ENCODE results near the gene MAPK12.
A peak's percentile ranks its signal among the peaks of the same experiment; 100 is the strongest.

Gene MAPK12

GRCh38 chr22:50280708-50281383 is 19.4 kb upstream of the MAPK12 start:
- Histone ChIP-seq H3K4me3 (no peak overlapping the region), H3K27ac (no peak overlapping the region)

GRCh38 chr22:50280022-50280707 is 18.7 kb upstream of the MAPK12 start:
- H3K27ac ChIP-seq = no peak overlapping the region

More at GRCh38 chr22:50280708-50281383, 19.4 kb upstream of the MAPK12 start:
- TF ChIP-seq CTCF (IDR thresholded peaks at IDR 0.05) = no peak
- no peak for DNase-seq (ENCODE audit: low spot score)

GRCh38 chr22:50278956-50279619 is 17.6 kb upstream of the MAPK12 start:
- no peak for DNase-seq (ENCODE audit: low spot score)
- Histone ChIP-seq H3K27ac (no peak overlapping the region), H3K4me3 (no peak overlapping the region)
- no peak for TF ChIP-seq CTCF (IDR thresholded peaks at IDR 0.05)

More at GRCh38 chr22:50280022-50280707, 18.7 kb upstream of the MAPK12 start:
- H3K4me3 ChIP-seq = no peak overlapping the region
- no peak for DNase-seq (ENCODE audit: low spot score)
- no peak for TF ChIP-seq CTCF (IDR thresholded peaks at IDR 0.05)

- no peak overlapping the region for H3K4me3 ChIP-seq
- TF ChIP-seq CTCF (IDR thresholded peaks at IDR 0.05) = no peak
- DNase-seq (ENCODE audit: low spot score) = no peak
- no peak overlapping the region for H3K27ac ChIP-seq
Measured at GRCh38 chr22:50278461-50278860, 17.0 kb upstream of the MAPK12 start.

- no peak for TF ChIP-seq CTCF (IDR thresholded peaks at IDR 0.05)
- H3K27ac ChIP-seq = no peak overlapping the region
- no peak for DNase-seq (ENCODE audit: low spot score)
- H3K4me3 ChIP-seq = no peak overlapping the region
Measured at GRCh38 chr22:50277761-50278160, 16.3 kb upstream of the MAPK12 start.

GRCh38 chr22:50276143-50276542 is 14.7 kb upstream of the MAPK12 start:
- peak; percentile 91 for DNase-seq (ENCODE audit: low spot score)
- Histone ChIP-seq H3K4me3 (no peak overlapping the region), H3K27ac (peak overlapping the region in 1 of 2 donors; percentile 64)
- peak; percentile 70 for TF ChIP-seq CTCF (IDR thresholded peaks at IDR 0.05)

All from coronary artery (tissue), 2 donors.